HG03045 (cell line): ENCODE data around the gene ZBTB21.

ENCODE experiments used
- ATAC-seq: cut with Tn5 transposase; IDR thresholded peaks from one replicate; pipeline ENCODE4 v1.9.1; 2021; ENCODE audit warnings: mild to moderate bottlenecking, moderate library complexity; ENCODE audit not compliant: unreplicated experiment

Gene ZBTB21

DNA sequence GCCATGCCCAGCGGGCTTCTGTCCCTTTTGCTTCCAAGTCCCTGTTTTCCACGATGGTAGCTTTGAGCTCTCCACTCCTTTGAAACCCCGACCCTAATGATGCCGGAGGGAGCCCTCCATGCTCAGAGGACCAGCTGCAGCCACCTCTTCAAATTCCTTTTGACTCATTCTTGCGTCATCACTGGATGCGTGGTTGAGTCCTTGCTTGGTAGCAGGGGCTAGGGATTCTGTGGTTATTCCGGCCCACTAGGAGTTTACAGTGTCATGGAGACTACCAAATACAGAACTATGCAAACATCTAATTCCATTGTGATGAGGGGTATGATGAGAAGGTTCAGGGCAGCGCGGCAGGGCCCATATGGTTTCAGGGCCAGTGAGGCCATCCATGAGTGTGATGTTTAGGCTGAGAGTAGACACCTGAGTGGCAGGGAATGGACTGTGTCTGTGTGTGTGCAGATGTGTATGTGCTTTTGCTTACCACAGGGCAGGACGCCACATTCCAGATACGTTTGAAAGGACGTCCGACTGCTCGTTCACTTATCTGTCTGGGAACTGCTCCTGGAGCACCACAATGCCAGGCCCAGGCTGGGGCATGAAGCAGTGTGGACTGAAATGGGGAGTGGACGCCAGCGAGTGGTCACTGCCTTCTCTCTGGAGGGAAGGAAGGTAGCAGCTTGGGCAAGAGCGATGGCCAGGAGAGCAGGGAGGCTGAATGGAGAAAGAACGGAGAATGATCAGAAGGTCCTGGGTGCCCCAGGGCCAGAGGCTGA is 30.4 kb upstream of the ZBTB21 start:
- ATAC-seq, result no peak

DNA sequence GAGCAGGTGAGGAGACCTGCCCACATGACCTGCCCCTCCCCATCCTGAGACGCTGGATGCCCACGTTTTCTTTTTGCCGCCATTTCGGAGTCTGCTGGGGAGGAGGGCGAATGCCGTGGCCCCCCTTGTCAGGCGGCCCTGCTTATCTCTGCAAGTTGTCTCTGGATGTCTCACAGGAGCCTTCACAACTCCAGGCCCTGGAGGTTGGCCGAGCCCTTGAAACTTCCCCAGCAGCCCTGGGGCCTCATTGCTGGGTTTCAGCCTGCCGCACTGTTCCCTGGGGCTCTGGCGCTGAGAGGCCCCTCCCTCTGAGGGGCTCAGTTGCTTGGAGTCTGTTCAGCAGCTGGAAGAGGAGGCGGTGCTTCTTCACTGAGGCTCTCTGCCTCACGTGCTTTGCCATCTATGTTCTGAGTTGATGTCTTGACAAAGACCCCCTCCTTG is 29.8 kb upstream of the ZBTB21 start:
- ATAC-seq, result no peak

DNA sequence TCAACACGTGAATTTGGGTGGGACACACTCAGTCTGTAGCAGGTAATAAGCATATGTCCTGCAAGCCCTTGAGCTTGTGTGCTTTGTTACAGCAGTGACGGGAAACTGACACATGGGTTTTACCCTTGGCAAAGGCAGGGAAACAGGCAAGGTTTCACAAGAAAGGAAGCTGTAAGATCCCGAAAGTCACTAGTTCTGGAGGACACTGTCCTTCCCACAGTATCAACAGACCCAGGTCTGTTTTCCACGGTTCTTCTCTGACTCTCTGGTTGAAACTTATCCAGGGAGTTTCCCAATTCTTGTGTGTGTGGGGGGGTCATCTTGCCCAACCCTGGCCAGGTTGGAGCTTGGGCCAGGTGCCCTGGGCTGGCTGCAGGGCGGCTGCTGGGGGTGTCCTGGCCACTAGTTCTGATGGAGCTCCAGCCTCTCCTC is 29.3 kb upstream of the ZBTB21 start:
- no peak for ATAC-seq

DNA sequence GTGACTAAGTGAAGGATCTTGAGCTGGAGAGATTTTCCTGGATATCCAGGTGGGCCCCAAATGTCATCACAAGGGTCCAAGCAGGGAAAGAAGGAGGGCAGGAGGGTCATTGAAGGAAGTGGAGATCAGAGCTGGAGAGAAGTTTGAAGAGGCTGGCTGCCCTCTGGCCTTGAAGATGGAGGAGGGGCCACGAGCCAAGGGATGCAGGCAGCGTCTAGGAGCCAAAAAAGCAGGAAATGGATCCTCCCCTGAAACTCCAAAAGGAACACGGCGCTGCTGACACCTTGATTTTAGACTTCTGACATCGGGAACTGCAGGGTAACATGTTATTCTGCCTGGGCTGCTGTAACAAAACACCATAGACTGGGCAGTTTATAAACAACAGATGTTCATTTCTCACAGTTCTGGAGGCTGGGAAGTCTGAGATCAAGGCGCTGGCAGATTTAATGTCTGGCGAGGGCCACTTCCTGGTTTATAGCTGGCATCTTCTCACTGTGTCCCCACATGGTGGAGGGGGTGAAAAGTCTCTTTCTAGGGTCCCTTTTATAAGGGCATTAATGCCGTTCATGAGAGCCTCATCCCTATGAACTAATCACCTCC is 28.8 kb upstream of the ZBTB21 start:
- no peak for ATAC-seq

DNA sequence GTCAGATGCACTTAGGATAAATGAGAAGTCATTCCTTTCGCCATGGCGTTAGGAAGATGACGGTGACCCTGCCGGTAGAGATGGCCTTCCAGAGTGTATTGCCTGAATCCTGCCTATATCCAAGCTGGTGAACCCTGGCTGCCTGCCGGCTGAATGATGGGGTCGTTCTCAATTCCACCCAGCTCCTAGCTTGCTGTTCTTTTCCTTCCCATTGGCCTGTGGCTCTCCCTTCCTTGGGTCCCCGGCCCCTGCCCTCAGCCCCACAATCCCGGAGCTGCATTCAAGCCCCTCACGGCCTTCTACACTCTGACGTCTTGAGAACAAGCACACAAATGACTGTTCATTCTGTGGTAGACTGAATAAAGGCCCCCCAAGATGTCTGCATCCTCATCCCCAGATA is 28.2 kb upstream of the ZBTB21 start:
- no peak for ATAC-seq

DNA sequence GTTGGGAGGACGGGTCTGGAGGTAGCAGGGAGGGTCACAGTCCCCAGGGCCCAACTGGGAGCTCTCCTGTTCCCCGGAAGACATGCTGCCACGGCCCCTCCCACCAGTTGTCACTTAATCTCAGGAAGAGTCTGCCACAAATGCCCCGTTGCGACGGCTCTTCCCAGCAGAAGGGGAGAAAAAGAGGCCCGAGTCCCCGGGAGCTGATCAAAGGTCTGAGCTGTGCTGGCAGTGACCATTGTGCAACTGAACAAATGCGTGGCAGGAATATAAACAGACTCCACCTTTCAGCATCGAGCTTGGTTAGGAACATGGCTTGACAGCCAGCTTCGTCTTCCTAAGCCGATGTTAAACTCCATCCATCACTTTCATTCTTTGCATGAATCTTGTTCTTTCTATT is 27.8 kb upstream of the ZBTB21 start:
- no peak for ATAC-seq

DNA sequence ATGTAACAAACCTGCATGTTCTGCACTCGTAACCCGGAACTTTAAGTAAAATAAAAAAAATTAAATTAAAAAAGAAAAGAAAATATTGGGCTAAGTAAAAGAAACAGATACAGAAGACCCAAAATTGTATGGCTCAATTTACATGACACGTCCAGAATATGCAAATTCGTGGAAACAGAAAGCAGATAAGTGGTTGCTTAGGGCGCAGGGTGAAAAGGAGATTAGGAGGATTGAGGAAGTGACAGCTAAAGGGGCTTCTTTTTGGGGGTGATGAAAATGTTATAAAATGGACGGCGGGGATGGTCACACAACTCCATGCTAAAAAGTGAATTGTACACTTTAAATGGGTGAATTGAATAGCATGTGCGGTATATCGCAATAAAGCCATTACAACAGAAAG is 27.4 kb upstream of the ZBTB21 start:
- ATAC-seq, result no peak

DNA sequence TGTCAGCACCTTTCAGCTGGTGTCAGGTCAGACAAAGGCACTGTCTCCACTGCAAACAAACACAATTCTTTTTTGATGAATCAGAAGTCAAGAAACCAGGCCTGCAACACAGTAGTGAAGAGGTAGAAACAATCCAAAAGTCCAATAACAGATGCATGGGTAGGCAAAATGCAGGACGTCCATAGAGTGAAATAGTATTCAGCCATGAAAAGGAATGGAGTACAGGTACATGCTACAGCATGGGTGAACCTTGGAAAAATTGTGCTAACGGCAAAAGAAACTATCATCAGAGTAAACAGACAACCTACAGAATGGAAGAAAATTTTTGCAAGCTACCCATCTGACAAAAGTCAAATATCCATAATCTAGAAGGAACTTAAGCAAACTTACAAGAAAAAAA is 26.2 kb upstream of the ZBTB21 start:
- no peak for ATAC-seq

DNA sequence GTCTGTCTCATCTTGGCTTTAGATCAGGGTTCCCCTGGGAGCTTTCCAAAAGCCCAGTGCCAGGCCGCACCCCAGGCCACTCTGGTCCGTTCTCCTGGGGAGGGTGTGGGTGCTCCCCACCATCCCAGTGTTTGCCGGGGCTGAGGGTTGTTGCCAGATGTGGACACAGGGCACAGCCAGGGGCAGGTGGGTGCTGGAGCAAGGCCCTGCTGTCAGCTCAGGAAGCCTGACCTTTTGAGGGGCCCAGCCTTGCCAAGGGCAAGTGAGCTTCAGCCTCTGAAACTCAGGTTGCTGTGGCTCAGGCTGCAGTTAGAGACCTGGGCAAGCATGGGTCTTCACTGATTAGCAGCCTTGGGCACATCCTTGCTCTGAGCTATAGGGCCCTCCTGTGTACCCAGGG is 22.8 kb upstream of the ZBTB21 start:
- no peak for ATAC-seq

DNA sequence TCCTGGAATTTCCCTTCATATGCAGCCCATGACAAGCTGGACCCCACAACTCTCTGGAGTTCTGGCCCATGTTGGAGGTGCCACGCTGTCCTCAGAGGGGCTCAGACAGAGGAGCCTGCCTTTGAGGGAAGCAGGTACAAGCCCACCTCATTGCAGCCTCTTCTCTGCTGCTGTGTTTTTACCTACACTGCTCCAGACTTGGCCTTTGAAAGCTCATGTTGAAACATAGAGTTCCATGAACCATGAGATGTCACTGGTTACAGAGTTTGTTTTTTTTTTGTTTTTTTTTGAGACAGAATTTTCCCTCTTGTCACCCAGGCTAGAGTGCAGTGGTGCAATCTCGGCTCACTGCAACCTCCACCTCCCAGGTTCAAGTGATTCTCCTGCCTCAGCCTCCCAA is 22.1 kb upstream of the ZBTB21 start:
- ATAC-seq, result no peak

DNA sequence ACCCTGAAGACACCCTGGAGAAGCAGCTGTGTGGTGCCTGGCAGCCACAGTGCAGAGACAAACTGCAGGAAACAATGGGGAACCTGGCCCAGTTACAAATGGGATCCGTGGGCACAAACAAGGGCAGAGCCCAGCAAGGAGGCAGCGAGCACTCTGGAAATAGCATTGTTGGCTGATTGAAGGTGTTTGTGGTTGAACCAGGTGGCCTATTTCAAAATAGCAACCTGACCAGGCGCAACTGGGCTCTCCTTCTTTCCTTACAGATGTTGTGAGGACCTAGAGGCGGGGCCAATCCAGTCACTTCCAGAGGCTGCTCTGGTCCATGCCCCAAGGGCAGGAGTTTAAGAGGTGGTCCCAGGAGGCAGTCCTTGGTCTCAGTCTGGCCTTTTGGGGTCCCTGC is 21.7 kb upstream of the ZBTB21 start:
- no peak for ATAC-seq

DNA sequence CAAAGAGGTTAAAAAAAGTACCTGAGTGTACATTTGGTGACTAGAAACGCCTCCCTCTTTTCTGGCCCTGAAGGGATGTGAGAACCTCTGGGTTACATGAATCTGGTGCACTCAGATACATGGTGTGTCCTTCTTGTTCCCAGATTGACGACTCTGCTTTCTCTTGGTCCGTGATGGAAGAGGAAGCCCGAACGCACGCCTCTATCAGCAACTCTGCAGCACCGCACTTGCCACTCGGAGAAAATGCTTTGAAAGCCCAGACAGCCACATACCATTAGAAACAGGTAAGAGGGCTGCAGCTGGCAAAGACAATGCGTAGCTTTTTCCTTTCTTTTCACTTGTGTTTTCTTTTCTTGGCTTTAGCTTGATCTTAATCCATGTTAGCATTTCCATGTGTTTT is 21.1 kb upstream of the ZBTB21 start:
- no peak for ATAC-seq

DNA sequence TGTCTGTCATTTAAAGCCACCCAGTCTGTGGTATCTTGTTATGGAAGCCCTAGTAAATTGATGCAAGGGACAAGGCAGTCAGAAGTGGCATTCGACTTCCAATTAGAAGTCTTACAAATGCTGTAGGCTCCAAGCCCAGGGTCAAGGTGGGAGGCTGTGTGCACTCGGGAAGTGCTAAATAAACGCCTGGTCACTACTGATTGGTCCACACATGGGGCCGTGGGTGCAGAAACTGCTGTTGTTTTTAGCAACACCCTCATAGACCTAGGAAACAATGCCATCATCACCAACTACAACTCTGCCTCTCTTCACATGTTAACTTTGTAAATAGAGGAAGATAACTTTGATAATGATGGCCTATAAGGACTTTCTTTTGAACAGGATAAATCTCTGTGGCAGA is 20.2 kb upstream of the ZBTB21 start:
- no peak for ATAC-seq

DNA sequence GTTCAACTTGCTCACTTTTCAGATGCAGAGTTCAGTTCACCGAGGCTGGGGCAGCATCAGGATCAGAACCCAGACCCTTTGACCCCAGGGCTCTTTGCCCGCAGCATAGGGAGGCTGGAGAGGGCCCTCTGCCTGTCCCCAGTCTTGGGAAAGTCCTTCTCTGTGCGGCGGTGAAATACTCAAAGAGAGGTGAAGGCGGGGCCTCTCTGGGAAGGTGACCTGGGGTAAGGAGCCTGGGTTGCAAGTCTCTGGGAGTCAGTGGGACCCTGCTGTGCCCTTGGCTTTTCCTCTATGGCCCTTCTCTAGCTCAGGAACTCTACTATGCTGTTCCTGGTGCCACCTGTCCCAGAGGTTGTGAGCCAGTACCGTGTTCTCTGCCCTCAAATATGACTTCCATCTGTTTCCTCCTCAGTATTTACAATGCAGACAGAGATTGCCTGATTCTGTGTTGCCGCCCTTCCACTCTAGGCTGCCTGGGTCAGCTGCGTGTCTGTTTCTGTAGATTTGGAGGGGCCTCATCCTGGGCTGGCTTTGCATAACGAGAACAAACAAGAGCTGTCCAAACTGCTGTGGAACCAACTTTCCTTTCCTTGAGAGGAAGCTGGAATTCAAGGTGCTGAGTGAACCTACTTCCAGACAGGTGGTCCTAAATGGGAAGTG is 18.7 kb upstream of the ZBTB21 start:
- no peak for ATAC-seq

DNA sequence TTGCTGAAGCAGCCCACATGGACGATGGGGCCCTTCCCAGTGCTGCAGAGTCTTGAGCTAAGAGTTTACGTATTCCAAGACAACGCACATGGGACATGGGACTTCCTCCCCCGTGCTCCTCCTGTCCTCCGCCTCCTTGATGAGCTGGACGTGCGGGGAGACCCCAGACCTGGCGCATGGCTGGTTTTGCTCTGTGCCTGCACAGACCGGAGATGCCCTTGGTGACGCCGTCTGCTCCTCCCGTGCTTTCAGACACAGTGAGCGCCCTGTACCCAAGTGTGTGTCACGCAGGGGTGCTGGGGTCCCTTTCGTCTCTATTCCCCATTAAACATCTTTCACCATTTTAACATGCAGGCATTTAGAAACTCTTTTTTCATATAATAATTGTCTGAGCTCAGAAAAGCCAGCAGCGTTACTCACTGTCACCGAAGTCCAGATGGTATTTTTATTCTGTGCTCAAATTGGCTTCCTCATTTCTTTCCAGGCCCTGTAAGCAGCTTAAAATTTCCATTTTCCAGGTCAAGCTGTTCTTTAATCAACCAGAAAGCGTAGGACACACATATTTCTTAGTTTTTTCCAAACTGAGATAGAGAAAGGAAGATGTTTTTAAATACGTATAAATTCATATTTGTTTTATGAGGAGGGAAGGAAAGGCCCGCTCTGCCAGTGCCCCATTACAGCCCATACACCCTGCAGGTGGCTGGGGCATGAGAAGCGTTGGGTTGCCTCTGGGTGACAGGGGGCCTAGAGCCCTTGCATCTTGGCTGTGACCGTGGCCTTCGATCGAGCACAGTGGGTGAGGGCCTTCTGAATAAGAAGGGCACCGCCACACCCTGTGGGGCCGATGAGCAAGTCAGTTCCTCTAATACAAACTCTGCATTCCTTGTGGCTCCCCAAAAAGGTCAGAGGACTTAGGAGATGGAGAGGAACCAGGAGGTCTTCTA is 17.9 kb upstream of the ZBTB21 start:
- ATAC-seq, result no peak

DNA sequence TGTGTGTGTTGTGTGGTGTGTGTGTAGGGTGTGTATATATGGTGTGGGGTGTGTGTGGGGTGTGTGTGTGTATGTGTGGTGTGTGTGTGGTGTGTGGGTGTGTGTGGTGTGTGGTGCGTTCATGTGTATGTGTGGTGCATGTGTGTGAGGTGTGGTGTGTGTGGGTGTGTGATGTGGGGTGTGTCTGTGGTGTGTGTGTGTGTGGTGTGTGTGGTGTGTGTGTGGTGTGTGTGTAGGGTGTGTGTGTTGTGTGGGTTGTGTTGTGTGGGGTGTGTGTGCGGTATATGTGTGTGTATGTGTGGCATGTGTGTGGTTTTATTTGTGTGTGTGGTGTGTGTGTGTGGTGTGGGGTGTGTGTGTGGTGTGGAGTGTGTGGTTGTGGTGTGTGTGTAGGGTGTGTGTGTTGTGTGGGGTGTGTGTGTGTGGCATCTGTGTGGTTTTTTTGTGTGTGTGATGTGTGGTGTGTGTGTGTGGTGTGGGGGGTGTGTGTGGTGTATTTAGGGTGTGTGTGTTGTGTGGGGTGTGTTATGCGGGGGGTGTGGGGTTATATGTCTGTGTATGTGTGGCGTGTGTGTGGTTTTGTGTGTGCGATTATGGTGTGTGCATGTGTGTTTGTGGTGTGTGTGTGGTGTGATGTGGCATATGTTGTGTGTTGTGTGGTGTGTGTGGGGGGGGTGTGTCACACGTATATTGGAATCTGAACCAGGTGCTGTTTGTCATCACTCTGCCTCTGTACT is 17.1 kb upstream of the ZBTB21 start:
- ATAC-seq, result no peak

DNA sequence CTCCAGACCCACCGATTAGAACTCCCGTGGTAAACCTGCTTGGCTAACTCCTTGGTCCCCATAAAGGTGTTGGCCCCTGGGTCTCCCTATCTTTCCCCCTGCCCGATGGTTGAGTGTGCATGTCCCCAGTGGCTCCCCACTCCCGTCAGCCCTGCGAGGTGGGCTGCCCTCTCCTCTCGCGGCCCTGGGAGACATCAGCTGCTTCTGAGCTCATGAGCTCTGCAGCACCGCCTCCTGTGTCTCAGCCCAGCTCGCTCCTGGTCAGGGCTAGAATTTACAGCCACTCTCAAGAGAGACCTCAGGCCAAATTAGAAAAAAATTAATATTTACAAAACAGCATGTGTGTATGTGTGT is 15.9 kb upstream of the ZBTB21 start:
- ATAC-seq, result no peak

DNA sequence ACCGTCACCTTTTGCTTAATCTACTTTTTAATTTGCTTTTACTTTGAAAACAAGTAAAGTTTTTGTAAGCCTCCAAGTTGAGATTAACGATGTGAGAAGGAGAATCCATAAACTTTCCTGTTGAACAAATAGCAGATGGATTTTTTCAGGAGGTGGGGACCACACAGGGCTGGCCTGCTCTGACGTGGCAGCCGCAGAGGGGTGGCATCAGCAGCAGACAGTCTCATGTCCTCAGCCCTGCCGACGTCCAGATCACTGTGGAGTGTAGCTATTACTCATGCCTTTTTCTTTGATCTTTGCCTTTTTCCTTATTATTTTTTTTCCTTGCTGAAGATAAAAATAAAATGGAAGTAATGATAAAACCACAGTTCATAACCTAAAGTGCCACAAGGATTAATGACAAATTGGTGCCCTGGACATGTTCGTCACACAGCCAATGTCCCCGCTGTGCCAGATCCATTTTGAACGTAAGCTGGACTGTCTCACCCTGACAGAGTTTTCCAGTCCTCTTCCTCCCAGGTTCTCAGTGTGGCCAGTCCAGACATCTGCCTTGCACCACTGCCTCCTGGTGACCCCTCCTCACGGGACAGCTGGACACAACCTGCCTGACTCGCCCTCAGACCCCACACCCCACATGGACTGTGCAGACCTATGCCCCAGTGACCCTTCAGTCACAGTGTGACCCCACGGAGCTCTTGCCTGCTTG is 15.4 kb upstream of the ZBTB21 start:
- ATAC-seq, result no peak

DNA sequence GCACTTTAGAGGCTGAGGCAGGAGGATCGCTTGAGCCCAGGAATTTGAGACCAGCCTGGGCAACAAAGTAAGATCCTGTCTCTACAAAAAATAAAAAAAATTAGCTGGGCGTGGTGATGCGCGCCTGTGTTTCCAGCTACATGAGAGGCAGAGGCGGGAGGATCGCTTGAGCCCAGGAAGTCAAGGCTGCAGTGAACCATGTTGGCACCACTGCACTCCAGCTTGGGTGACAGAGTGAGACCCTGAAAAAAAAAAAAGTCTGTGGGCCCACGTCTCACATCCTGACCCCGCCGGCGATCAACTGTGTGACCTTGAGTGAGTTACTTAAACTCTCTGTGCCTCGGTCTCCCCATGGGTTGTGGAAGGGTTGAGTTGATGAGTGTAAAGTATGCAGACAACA is 12.7 kb upstream of the ZBTB21 start:
- no peak for ATAC-seq

DNA sequence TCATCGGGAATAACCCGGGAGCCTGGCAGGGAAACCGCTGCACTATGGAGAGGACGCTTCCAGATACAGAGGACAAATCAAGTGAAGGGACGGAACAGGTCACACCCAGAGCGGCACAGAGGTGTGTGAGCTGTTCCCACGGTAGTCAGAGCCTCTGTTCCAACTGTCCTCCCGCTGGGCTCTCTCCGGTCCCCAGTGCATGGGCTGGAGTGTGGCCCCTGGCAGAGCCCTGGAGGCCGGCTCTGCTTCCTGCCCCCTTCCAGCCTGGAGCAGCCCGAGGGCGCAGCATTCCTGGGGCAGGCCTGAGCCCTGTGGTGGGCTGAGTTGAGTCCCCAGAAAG is 11.9 kb upstream of the ZBTB21 start:
- no peak for ATAC-seq
